GM18505 (cell line): ENCODE measurements around the gene FBRS.

Experiments
- ATAC-seq: cut with Tn5 transposase; IDR thresholded peaks from one replicate; pipeline ENCODE4 v1.9.1; 2021; ENCODE audit not compliant: unreplicated experiment
- POLR2A ChIP-seq: IDR thresholded peaks from 4 replicates; pipeline ENCODE4 v1.6.1; 2011; ENCODE audit warnings: borderline replicate concordance; ENCODE audit not compliant: insufficient read depth, insufficient read length; ENCODE audit errors: extremely low read depth

FBRS gene

DNA sequence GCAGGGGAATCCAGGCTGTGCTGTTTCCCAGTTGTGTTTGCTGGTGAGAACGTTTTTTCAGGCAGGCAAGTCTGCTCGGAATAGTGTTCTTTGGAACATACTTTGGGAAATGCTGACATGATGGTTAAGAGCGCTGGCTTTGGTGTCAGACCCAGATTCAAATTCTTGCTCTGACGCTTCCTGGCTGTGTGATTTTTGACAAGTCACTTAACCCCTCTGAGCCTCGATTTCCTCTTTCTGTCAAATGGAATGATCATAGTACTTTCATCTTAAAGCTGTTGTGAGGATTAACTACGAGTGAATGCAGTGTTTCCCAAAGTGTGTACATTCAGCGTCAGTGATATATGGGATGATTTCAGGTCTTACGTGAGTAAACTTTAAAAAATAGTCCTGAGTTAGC lies 4.8 kb downstream of the FBRS start:
- no peak for TF ChIP-seq POLR2A
- ATAC-seq, result no peak

DNA sequence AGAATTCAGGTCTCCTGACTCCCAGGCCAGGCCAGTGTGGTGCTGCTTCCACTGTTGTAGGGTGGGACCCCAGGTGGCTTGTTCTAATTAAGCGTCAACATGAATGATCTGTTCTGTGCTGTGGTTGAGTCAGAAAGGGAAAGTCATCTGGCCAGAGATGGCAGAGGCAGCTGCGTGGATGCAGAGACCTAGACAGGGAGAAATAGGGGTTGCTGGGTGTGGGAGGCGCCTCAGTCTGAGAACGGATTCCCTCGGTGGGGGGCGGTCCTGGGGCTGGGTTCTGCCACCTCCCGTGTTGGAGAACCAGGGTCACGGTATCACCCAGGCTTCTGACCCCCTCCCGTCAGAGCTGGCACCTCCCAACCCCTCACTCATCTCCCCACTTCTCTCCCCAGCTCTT lies 5.6 kb downstream of the FBRS start:
- TF ChIP-seq POLR2A, result no peak

DNA sequence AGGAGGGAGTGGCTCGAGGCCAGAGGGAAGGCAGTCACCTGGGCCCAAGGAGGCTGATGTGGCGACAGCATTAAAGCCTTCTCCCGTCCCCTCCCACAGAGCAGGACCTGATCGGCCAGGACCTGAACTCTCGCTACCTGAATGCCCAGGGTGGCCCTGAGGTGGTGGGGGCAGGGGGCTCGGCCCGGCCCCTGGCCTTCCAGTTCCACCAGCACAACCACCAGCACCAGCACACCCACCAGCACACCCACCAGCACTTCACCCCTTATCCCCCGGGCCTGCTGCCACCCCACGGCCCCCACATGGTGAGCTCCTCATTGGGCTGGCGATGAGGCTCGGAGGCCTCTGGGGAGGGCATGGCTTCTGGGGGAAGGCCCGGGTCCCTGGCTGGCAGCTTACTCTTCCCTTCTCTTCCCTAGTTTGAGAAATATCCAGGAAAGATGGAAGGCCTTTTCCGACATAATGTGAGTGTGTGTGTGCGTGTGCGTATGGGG lies 6.4 kb downstream of the FBRS start:
- TF ChIP-seq POLR2A, result no peak
- ATAC-seq, result no peak

More for the DNA sequence above, 5.6 kb downstream of the FBRS start:
- ATAC-seq, result no peak

DNA sequence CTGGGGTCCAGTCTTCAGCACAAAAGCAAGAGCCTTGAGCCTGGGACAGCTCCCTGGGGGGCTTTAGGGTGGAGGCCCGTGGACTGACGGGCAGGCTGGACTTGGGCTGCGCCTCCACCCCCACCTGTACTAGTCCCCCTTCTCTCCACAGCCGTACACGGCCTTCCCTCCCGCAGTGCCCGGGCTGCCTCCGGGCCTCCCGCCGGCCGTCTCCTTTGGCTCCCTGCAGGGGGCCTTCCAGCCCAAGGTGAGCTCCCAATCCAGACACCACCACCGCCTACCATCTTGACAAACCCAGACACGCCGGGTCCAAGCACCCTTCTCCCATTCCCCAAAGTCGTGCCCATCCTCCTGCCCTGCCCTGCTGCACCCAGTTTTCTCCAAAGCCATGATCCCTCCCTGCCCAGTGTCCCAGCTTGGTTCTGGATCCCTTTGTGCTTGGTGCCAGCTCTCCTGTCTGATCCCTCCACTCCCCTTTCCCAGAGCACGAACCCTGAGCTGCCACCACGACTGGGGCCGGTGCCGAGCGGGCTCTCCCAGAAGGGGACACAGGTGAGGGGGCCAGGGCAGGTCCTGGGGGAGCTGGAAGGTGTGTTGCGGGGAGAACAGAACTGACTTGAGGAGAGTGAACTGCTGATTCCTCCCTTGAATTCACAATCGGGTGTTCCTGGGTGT lies 7.1 kb downstream of the FBRS start:
- ATAC-seq, result no peak
- no peak for TF ChIP-seq POLR2A

DNA sequence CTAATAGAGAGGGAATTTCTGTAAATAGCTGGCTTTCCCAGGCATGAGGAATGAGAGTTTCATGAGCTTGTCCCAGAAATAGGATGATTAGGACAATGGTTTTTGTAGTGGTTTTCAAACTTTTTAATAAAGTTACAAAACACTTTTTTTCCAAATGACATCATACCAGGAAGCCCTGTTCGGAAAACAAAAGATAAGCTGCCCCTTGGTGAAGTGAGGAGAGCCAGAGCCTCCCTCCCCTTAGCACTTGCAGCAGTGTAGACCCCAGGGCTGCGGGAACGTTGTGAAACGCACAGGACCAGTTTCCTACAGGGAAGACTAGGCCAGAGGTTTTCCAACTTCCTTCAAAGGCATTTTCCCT lies 7.6 kb downstream of the FBRS start:
- ATAC-seq, result no peak
- no peak for TF ChIP-seq POLR2A

DNA sequence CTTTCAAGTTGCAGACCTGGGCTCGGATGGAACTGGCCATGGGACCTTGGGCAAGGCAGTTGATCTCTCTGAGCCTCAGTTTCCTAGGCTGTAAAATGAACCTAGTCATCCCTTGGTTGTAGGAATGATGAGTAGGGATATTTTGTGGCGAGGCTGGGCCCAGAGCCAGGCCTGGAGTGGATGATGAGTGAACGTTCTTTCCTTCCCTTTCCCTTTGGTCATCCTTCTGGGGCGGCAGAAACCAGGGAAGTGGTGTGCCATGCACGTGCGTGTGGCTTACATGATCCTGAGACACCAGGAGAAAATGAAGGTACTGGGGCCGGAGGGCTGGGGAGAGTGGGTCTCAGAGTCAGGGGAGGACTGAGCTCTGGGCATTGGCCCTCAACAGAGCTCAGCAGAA lies 8.4 kb downstream of the FBRS start:
- no peak for TF ChIP-seq POLR2A
- no peak for ATAC-seq

DNA sequence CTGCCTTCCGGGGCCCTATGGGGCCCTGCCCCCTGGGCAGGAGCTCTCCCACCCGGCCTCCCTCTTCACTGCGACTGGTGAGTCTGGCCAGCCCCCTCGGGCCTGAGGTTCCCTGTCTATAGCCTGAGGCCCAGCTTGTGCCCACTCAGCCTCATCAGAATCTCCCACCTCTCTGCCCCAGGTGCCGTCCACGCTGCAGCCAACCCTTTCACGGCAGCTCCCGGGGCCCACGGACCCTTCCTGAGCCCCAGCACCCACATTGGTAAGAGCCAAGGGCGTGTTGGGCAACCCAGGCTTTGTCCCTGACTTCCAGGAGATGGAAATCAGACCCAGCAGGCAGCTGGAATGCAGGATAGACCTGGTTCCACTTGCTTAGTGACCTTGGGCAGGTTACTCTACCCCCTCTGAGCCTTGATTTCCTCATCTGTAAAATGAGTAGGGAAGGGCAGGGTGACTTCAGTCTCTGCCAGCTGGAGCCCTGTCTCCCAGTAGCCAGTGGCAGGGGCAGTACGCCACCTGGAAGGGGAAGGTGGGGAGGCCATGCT lies 9.2 kb downstream of the FBRS start:
- no peak for ATAC-seq
- TF ChIP-seq POLR2A, result no peak

DNA sequence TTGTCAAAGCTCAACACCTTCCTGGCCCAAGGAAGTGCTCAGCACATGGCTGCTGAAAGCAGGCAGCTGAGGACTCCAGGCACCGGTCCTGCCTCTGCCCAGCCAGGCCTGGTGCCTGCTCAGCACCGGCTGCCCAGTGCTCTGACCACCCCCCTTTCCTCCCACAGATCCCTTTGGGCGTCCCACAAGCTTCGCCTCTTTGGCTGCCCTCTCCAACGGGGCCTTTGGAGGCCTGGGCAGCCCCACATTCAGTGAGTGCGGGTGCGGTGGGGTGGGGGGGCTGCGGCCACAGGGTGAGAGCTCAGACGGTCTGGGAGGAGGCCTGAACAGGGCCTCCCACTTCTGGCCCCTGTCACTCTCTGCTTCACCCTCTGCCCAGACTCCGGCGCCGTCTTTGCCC lies 10.2 kb downstream of the FBRS start:
- TF ChIP-seq POLR2A, result no peak
- ATAC-seq, result no peak

DNA sequence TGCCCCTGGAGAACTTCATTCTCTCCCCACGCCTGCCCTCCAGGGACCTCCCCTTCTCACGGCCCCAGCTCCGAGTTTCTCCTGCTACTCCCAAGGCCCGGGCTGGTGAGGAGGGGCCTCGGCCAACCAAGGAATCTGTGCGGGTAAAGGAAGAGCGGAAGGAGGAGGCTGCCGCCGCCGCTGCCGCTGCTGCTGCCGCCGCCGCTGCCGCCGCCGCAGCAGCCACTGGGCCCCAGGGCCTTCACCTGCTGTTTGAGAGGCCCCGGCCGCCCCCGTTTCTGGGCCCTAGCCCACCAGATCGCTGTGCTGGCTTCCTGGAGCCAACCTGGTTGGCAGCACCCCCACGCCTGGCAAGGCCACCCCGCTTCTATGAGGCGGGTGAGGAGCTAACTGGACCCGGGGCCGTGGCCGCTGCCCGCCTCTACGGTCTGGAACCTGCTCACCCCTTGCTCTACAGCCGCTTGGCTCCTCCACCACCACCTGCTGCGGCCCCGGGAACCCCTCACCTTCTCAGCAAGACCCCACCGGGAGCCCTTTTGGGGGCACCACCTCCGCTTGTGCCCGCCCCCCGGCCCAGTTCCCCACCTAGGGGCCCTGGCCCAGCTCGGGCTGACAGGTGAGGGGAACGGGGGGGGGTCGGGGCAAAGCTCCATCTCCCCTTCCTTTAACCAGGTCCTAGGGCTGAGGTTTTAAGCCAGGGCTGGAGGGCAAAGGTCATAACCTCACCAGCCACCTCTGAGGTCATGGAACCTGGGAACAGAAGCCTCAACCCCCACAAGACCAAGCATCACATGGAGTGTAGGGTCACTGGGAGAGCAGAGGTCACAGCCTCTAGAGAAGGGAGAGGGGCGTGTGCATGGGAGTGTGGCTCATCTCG lies 11.0 kb downstream of the FBRS start:
- ATAC-seq, result no peak
- TF ChIP-seq POLR2A, result no peak

DNA sequence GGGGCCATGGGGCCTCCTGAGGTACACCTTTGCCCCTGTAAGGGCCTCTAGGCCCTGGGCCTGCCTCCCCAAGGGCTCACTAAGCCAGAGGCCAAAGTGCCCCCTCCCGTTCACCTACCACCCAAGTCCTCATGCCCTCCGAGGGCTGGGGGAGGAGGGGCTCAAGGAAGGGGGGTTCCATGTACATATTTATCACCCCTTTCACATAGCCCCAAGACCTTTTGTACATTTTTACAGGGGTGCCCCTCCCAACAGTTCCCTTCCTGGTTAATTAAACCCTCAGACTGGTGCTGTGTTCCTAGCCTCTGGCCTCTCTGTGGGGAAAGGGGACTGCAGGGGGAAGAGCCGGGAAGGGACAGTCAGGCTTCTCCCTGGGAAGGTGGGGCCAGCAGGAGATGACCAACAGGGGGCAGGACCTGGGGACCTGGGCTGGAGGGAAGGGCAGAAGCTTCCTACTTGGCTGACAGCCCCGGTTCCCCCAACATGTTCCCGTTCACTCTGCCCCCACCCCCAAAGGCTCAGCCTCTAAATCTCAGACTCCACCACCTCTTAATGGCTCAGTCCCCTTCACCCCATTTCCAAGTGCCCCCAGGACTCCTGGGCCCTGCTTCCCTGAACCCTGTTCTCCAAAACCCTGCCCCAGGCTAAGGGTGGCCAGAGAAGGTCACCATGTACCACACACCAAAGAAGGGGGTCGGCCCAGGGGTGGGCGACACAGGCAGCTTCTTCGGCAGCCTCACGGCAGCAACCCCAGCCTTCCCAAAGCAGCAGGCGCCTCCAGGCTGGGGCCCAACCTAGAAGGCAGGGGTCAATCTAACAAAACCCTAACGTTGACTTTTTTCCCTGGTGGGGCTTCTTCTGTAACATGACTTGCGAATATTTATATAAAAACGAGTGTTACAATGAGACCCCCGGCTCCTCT lies 11.9 kb downstream of the FBRS start:
- ATAC-seq, result no peak
- no peak for TF ChIP-seq POLR2A

DNA sequence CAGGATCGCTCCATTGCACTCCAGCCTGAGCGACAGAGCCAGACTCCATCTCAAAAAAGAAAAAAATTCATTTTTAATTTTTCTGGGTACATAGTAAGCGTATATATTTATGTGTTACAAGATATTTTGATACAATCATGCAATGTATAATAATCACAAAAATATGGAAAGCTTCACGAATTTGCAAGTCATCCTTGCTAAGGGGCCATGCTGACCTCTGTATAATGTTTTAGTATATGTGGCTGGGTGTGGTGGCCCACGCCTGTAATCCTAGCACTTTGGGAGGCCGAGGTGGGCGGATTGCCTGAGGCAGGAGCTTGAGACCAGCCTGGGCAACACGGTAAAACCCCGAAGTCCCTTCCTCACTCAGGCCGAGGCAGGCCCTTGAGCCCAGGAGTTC lies 16.9 kb downstream of the FBRS start:
- ATAC-seq, result no peak
- no peak for TF ChIP-seq POLR2A

DNA sequence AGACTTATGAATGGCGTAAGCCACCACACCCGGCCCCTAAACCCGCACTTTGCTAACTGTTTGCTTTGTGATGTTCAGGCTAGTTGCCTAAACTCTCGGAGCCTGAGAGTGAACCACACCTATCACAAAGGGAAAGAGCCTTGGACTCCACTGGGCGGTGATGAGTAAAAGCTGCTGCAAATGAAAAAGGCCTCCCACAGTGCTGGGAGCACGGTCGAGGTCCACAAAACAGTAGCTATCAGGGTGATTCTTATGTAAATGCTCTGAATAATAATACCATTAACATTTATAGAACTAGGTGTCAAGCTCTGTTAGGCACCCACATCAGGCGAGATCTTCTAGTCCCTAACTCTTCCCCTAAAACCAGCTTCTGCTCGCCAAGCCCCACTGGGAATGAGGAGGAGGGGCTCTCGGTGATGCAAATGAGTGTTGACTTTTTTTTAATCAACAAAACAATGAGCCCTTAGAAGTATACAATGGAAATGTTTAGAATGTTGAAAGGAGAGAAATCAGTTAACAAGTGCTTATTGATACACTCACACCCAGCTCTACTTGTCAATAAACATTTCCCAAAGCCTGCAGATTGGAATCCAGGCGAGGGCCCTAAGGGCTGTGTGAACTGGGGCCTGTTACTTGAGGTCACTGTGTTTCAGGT lies 19.8 kb downstream of the FBRS start:
- ATAC-seq, result no peak
- no peak for TF ChIP-seq POLR2A
